GM12873 (cell line): ENCODE measurements around the gene BBX.

Experiments
- TF ChIP-seq, protein P1 (sequence below): IDR thresholded peaks from 2 replicates; pipeline ENCODE4 v1.5.1; 2012; ENCODE audit warnings: low read depth, mild to moderate bottlenecking, moderate library complexity, low read length, control low read depth; ENCODE audit not compliant: insufficient read depth; ENCODE audit errors: missing control alignments

The BBX gene

DNA sequence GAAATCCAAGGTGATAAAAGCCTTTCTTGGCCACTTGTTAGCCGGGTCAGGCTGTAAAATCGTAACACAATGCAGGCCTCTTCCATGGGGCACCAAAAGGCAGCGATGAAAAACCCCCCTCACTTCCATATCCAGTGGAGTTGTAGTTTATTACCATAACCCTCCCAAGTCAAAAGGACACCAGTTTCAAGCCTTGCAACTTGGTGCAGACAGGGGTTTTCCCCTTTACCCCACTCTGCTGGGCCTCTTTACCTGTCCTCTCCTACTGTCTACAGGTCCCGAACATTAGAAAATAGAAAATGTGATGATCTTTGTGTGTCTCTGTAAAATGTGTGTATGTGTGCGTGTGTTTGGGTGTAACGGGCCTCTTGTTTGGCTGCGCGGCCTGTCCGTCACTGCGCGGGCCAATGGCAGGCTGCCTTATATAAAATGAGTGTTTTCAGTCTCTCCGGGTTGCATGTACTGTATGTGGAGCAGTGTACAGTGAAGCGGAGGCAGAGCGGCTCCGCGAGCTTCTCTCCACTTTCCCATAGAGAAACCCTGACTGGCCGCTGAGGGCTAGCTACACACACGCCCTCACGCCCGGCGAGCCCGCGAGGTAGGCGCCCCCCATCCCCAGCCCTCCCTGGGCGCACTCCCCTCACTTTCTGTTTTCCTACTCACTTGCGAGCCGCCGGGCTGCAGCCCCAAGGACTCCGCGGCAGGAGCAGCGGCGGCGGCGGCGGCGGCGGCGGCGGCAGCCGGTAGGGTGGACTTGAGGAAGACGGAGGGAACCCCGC, at the start of gene BBX:
Gene BBX, plus strand, starts transcription at position 453 of the 779 bp plus-strand sequence. CDS start 187,499 bp downstream, outside the sequence.
- TF ChIP-seq, protein P1, sequence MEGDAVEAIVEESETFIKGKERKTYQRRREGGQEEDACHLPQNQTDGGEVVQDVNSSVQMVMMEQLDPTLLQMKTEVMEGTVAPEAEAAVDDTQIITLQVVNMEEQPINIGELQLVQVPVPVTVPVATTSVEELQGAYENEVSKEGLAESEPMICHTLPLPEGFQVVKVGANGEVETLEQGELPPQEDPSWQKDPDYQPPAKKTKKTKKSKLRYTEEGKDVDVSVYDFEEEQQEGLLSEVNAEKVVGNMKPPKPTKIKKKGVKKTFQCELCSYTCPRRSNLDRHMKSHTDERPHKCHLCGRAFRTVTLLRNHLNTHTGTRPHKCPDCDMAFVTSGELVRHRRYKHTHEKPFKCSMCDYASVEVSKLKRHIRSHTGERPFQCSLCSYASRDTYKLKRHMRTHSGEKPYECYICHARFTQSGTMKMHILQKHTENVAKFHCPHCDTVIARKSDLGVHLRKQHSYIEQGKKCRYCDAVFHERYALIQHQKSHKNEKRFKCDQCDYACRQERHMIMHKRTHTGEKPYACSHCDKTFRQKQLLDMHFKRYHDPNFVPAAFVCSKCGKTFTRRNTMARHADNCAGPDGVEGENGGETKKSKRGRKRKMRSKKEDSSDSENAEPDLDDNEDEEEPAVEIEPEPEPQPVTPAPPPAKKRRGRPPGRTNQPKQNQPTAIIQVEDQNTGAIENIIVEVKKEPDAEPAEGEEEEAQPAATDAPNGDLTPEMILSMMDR = no peak

DNA sequence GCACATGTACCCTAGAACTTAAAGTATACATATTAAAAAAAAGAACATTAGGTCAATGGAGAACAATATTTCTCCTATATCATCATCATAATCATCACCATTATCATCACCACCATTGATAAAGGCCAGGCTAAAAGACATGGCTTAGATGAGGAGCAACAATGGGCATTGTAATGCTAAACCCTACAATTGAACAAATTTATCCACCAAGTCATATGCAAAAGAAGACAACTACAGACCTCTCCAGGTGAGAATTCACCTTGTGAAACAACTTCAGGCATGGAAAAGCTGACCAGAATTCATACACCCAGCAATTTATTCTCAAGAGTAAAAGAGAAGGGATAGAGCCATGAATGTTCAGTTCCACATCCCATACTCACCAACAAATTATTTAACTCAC, 46.3 kb upstream of the BBX start:
- TF ChIP-seq, protein P1 = no peak

DNA sequence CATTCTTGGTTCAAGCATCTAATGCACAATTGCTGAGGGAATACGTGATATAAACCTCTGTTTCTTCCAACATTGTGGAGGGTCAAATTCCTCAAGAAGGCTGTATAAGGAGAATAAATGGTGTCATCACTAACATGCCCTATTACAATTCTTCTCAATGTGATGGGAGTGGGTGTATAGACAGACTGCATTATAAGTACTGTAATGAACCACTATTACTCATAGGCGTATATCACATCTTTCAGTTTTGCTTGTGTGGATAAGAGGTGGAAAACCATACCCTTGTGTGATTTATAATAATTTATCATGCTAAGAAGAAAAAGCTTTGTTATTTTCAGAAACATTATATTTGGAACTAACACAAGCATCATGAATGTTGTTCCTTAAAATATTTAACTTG, 35.3 kb upstream of the BBX start:
- TF ChIP-seq, protein P1 = no peak

DNA sequence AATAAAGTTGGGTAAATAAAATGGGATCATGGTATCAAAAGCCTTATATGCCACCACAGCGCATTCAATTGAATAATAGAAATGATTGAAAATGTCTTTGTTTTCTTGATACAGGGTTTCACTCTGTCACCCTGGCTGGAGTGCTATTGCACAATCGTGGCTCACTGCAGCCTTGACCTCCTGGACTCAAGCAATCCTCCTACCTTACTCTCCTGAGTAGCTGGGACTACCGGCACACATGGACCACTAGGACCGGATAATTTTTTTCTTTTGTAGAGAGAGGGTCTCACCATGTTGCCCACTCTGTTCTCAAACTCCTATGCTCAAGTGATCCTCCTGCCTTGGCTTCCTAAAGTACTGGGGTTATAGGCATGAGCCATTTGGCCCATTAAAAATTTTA, 33.8 kb upstream of the BBX start:
- TF ChIP-seq, protein P1 = no peak

DNA sequence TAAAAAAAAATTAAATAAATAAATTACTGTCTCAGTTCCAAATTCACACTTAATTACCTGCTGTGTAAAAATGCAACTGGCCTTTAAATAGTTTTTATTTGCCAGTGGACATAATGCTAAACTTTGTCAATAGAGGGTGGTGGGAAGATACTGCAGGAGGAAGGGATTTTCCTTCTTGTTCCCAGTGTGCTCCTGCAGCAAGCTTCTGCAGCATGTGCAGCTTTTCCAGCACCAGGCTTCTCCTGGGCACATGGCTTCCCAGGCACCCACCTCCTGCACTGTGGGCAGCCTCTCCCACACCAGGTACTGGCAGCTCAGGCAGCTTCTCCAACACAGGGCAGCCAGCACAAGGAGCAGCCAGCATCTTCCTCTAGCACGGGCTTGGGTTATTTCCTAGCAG, 29.6 kb upstream of the BBX start:
- TF ChIP-seq, protein P1 = no peak

DNA sequence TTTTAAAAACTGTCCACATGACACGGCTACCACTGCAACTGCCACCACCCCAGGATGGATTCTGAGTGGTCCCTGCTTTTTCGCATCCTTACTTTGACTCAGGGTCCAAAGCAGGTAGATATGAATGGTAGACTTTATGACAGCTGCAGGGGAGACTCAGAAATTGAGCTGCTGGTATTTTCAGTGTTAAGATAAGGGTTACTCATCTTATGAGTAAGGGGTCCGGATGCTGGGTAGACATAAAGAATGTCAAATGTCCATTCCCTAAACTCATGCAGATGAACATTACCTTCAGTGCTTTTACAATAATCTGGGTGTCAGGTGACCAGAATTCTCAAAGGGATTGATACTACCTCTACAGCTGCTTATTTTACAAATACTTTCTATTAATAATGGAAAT, 25.9 kb upstream of the BBX start:
- TF ChIP-seq, protein P1 = no peak

DNA sequence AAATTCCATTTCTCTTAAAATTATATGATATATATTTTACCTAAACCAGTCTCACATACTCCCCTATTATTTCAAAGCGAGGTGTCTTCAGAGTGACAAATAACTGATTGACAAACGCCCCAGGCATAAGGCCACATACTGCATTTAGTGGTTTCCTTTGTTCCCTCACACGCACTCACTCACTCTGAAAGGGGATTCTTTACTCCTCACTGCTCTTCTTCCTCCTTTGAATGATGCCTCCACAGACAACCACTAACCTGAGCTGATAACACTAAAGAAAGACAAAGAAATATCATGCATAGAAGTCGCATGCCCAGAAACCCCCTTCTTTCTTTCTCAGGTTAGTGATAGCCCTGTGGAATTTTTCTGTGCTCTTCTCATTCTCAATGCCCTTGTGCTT, 24.1 kb upstream of the BBX start:
- TF ChIP-seq, protein P1 = no peak
